ENCODE results near the gene DENND2C.
A peak's percentile ranks its signal among the peaks of the same experiment; 100 is the strongest.

DENND2C gene

DNA sequence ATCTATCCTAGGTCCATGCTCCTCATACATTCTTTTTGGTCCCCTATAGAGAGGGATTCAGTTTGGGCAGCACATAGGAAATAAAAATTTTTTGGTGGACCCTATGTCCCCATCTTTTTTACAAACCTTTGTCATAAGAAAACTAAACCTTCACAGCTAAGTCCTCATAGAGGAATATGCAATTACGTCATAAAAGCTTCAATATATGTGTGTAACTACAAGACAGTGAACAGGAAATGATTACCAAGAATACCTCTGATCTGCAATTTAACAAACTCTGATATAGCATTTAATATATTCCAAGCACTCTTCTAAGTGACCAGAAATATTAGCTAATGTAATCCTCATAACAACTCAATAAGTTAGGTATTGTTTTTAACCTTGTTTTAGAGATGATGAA, 6.3 kb upstream of the DENND2C start:
- no peak for DNase-seq (ENCODE audit: low spot score)

- DNase-seq (ENCODE audit: low spot score), result no peak
Observed at GRCh38 chr1:114671939-114672275, 2.1 kb upstream of the DENND2C start.

GRCh38 chr1:114671011-114671938, 1.4 kb upstream of the DENND2C start:
- no peak for DNase-seq (ENCODE audit: low spot score)

DNA sequence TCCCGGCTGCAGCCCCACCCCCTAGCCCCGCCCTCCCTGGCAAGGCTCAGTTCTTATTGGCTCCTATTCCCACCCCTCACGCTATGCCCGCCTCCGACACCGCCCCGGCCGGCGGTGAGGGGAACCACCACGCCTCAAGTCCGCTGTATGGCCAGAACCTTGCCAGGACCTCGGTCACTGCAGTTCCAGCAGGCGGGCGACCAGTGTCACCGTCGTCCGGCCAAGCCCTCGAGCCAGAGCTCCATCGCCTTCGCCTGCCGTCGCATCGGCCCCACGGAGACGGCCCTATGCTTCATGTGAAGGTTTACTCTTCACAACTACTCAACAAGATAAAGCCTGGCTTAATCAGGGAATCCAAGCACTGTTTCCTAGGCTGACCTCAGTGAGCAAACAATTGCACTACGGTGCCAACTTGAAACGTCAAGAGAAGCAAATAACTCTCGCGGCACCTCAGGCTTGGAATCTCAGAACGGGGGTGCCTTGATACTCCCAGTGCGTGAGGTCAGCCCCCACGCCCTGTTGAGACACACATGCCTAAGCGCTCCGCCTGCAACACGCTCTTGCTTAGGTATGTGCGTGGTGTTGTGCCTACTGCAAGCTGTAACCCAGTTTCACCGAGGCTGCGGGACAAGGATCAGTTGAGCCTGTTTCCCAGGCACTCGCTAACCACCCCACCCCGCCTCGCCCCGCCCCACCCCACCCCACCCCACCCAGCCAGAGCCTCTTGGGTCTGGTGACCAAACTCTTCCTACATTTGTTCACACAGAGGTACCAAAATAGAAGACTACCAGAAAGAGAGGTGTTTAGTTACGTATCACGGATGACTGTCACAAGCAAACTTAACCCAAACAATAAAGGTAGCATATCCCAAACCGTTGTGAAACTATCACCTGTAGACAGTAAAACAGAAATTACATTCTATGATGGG, 498 bp upstream of the DENND2C start:
- DNase-seq (ENCODE audit: low spot score), result peak; percentile 82

GRCh38 chr1:114668784-114669561, 876 bp downstream of the DENND2C start:
- no peak for DNase-seq (ENCODE audit: low spot score)

DNA sequence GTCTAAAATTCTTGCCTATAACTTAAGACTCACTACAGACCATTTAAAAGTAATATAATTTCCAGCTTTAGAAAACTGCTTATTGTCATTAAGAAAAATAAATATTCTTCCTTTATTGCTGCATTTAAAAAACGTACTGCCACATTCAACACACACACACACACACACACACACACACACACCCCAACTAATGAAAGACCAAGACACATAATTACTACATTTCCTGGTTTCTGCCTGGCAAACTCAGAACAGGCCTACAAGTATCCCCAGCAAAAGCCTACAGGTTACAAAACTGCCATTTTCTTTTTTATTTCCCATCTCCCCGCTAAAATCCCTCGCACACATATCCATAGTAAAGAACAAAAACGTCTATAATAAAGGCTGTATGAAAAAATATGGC, 1.5 kb downstream of the DENND2C start:
- DNase-seq (ENCODE audit: low spot score), result no peak

DNA sequence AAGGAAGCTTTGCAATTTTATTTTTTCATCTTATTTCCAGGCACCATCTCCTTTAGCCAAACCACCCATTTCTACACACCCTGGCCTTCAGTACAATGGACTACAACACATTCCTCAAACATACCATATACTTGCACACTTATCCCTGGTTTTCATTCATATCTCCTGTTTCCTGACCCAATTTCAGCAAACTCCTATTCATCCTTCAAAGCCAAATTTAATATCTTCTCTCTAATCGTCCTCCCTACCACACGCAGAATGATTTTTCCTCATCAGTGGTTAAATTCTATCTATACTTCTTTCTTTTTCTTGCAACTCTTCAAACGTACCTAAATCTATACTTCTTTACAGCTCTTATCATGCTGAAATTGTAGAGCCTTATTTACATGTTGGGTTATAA, 2.9 kb downstream of the DENND2C start:
- no peak for DNase-seq (ENCODE audit: low spot score)

DNA sequence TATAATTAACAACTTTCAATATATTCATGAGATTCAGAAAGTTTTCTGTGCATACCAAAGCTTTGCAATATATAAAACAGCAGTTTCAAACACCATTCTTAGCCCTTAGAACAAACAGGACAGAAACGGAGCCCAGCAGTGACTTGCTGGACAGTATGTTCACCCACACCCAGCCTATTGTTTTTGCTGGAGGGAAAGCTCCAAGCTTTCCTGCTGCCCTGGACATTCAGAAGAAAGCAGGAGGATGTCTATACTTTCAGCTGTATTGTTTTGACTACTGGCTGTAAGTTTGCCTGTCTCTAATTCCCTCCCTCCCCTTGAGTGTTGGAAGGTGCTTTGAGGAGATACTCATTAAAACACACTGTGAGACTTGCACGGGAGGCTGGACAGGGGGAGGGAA, 9.6 kb downstream of the DENND2C start:
- DNase-seq (ENCODE audit: low spot score), result no peak

- no peak for DNase-seq (ENCODE audit: low spot score)
Observed at GRCh38 chr1:114651893-114652292, 18.0 kb downstream of the DENND2C start.

GRCh38 chr1:114648503-114648902, 21.3 kb downstream of the DENND2C start:
- peak; percentile 11 for DNase-seq (ENCODE audit: low spot score)

DNA sequence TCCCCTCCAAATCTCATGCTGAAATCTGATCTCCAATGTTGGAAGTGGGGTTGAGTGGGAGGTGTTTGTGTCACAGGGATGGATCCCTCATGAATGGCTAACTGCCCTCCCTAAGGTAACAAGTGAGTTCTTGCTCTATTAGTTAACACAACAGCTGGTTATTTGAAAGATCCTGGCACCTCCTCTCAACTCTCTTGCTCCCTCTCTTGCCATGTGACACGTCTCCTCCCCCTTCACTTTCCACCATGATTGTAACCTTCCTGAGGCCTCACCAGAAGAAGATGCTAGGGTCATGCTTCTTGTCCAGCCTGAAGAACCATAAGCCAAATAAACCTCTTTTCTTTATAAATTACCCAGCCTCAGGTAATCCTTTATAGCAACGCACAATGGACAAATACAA, 28.5 kb downstream of the DENND2C start:
- no peak for DNase-seq (ENCODE audit: low spot score)

DNA sequence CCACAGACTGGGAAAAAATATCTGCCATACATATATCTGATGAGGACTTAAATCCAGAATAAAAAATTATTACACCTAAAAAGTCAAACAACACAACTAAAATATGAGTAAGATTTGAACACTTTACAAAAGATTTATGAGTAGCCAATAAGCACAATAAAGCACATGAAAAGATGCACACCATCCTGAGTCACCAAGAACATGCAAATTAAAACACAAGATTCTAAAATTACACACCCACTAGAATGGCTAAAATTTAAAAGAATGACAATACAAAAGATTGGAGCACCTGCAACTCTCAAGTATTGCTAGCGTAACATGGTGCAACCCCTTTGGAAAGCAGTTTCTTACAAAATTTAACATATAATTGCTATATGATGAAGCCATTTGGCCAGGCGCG, 30.9 kb downstream of the DENND2C start:
- no peak for DNase-seq (ENCODE audit: low spot score)

- no peak for DNase-seq (ENCODE audit: low spot score)
Observed at GRCh38 chr1:114632427-114632826, 37.4 kb downstream of the DENND2C start.

GRCh38 chr1:114627107-114627506, 42.7 kb downstream of the DENND2C start:
- no peak for DNase-seq (ENCODE audit: low spot score)

DNA sequence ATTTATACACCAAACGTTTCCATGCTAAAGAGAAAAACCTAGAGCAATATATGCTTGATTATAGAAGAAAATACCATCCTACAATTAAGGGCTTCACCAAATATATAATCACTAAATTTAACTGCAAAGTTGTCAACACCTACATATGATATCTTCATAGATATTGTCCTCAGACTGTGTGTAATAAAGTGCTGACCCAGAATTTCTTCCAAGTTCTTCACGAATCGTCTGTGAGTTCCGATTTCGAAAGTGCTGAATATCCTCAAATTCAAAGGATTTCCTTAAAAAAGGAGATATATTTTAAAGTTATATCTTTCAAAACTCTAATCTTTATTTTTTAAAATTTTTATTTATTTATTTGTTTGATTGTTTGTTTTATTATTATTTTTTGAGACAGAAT, 46.5 kb downstream of the DENND2C start:
- DNase-seq (ENCODE audit: low spot score), result no peak

DNA sequence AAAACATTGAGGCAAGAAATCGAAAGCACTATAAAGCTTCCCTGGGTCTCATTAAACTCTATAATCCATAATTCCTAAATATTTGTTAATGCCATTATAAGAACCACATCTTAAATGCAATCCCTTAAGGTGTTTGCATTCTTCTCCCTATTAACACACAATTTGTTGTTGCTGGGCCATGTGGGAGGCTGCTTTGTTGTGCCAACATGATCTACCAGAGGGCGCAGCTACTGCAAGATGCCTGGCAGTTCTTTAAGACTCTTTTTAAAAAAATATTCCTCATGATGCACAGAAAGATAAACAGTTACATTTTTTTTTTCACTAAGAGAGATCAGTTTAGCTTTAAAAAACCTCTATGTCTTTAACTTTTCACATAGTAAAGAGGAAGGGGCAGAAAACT, 49.4 kb downstream of the DENND2C start:
- no peak for DNase-seq (ENCODE audit: low spot score)

GRCh38 chr1:114618606-114619005, 51.2 kb downstream of the DENND2C start:
- DNase-seq (ENCODE audit: low spot score), result no peak

DNA sequence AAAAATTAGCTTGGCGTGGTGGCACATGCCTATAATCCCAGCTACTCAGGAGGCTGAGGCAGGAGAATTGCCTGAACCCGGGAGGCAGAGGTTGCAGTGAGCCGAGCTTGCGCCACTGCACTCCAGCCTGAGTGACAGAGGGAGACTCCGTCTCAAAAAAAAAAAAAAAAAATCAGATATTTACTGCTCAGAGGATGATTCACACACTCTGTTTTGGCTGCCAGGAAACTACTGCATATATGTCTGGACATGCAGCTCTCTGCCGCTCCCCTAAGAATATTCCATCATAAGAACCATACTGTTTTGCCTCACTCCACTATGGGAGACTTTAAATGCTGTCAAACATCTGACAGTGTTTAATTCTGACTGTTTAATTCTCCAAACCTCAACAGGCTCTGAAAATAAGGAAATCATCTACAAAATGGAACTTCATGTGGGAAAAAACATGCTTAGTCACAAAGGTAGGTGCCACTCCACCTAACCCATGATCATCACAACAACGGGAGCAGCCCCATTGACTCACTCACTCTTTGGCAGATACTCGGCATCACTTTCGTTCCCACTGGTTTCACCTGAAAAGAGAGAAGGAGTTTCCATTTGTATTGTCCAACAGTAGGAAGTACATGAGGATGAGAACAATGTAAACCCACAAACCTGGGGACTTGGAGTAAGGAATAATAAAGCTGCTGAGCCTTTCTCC, 59.2 kb downstream of the DENND2C start:
- DNase-seq (ENCODE audit: low spot score), result no peak

- no peak for DNase-seq (ENCODE audit: low spot score)
Observed at GRCh38 chr1:114609826-114610225, 60.0 kb downstream of the DENND2C start.

- no peak for DNase-seq (ENCODE audit: low spot score)
Observed at GRCh38 chr1:114609026-114609425, 60.8 kb downstream of the DENND2C start.

GRCh38 chr1:114607223-114607622, 62.6 kb downstream of the DENND2C start:
- DNase-seq (ENCODE audit: low spot score), result no peak

DNA sequence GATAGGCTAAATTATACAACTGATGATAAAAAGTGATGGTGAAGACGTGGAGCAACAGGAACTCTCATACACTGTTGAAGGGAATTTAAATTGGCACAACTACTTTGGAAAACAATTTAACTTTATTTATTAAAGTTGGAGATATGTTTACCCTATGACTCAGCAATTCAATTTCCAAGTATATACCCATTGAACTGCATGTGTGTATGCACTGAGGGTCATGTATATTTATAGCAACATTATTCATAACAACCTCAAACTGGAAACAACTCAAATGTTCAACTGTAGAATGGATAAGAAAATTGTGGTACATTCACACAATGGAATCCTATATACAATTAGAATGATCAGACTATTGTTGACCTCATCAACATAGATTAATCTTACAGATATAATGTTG, 71.9 kb downstream of the DENND2C start:
- no peak for DNase-seq (ENCODE audit: low spot score)

Data from cerebellar cortex (tissue), 1 donor.